ENCODE measurements around the gene CD36. TPM values are rescaled to one million over a fixed set of nuclear protein-coding genes. Genes with fewer than 3 reads are reported as not detected.

The CD36 gene
- total RNA-seq, 1 experiment from 2014 or later: 0.32 TPM

DNA sequence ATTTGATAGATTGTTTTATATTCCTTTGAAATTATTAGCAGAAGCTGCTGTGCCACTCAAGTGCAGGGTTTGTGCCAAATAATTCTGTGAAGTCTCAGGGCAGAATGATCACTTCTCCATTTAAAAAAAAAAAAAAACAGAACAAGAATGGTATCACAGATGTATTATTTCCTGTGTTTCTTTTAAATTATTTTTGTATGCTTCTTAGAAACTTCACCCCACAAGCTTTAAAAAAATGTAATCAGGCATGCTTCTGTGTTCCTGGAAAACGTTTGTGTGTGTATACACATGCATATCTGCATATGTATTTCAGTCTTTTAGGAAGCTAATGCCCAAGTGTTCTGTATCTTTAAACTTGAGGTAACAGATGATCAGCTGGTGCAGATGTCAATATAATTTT is 6.3 kb upstream of the CD36 start:
- POLR2A ChIA-PET: no interaction called here
- RAD21 ChIA-PET (ENCODE audit: low non-redundant PET in 1 of 2, low total read pairs in 2 of 2, uncharacterized antibody in 2 of 2, unreplicated experiment in 2 of 2): no interaction called here
- no peaks in the 10 kb centered on the region for H3K9me2 ChIP-seq (ENCODE audit: insufficient read depth)
- no peak overlapping the region for H3K4me2 ChIP-seq (ENCODE audit: low read length)
- H3K4me3 ChIP-seq (replicated peaks in 1 of 2; ENCODE audit: low read depth in 1 of 2, low read length in 2 of 2): no peak overlapping the region
- DNase-seq (ENCODE audit: low read depth, low spot score) (no peak), ATAC-seq (no peak)
- no peaks in the 10 kb centered on the region for H3K9me3 ChIP-seq (ENCODE audit: control insufficient read depth in 1 of 2, insufficient read depth in 1 of 2, low read depth in 1 of 2, low read length in 2 of 2)
- no peak overlapping the region for H3K27ac ChIP-seq (ENCODE audit: low read depth, low read length)
- H3K27me3 ChIP-seq (ENCODE audit: insufficient read depth, low read length): no peaks in the 10 kb centered on the region
- CTCF ChIA-PET: no interaction called here
- BruUV-seq (replicated peaks): no TSS peak
- H2AFZ ChIP-seq (ENCODE audit: low read depth, low read length, poor library complexity, severe bottlenecking): peak overlapping the region; percentile 65
- H3K4me1 ChIP-seq (ENCODE audit: control insufficient read depth in 1 of 2, insufficient read depth in 2 of 2, low read length in 2 of 2): no peaks in the 10 kb centered on the region
- no peaks in the 10 kb centered on the region for H3K36me3 ChIP-seq (ENCODE audit: control insufficient read depth in 1 of 2, insufficient read depth in 2 of 2, low read length in 2 of 2)
- H3K79me2 ChIP-seq (ENCODE audit: insufficient read depth, low read length): no peaks in the 10 kb centered on the region
- H3K9ac ChIP-seq (ENCODE audit: low read length): no peak overlapping the region
- no peak for TF ChIP-seq SP1 (IDR thresholded peaks at IDR 0.05; ENCODE audit: low read depth)
- no peak for TF ChIP-seq POLR2AphosphoS5 (IDR thresholded peaks at IDR 0.05; ENCODE audit: low read depth, low read length)
- no peak for TF ChIP-seq EGR1 (IDR thresholded peaks at IDR 0.05; ENCODE audit: low read depth)
- TF ChIP-seq, protein P1, sequence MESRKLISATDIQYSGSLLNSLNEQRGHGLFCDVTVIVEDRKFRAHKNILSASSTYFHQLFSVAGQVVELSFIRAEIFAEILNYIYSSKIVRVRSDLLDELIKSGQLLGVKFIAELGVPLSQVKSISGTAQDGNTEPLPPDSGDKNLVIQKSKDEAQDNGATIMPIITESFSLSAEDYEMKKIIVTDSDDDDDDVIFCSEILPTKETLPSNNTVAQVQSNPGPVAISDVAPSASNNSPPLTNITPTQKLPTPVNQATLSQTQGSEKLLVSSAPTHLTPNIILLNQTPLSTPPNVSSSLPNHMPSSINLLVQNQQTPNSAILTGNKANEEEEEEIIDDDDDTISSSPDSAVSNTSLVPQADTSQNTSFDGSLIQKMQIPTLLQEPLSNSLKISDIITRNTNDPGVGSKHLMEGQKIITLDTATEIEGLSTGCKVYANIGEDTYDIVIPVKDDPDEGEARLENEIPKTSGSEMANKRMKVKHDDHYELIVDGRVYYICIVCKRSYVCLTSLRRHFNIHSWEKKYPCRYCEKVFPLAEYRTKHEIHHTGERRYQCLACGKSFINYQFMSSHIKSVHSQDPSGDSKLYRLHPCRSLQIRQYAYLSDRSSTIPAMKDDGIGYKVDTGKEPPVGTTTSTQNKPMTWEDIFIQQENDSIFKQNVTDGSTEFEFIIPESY (IDR thresholded peaks at IDR 0.05; ENCODE audit: extremely low read depth, insufficient replicate concordance, low read length): no peak
- no peak for TF ChIP-seq ZFX (IDR thresholded peaks at IDR 0.05)
- TF ChIP-seq, protein P2, sequence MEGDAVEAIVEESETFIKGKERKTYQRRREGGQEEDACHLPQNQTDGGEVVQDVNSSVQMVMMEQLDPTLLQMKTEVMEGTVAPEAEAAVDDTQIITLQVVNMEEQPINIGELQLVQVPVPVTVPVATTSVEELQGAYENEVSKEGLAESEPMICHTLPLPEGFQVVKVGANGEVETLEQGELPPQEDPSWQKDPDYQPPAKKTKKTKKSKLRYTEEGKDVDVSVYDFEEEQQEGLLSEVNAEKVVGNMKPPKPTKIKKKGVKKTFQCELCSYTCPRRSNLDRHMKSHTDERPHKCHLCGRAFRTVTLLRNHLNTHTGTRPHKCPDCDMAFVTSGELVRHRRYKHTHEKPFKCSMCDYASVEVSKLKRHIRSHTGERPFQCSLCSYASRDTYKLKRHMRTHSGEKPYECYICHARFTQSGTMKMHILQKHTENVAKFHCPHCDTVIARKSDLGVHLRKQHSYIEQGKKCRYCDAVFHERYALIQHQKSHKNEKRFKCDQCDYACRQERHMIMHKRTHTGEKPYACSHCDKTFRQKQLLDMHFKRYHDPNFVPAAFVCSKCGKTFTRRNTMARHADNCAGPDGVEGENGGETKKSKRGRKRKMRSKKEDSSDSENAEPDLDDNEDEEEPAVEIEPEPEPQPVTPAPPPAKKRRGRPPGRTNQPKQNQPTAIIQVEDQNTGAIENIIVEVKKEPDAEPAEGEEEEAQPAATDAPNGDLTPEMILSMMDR (IDR thresholded peaks at IDR 0.05 in 2 of 3, conservative IDR thresholded peaks at IDR 0.05 in 1 of 3; ENCODE audit: borderline replicate concordance in 1 of 3, insufficient read depth in 1 of 3, low read depth in 2 of 3, low read length in 2 of 3): no peak
- TF ChIP-seq EZH2 (IDR thresholded peaks at IDR 0.05): no peak
- no peak for TF ChIP-seq ZNF274 (IDR thresholded peaks at IDR 0.05; ENCODE audit: low read depth, low read length)
- no peak for TF ChIP-seq ELF1 (IDR thresholded peaks at IDR 0.05; ENCODE audit: borderline replicate concordance, low read depth)
- no peak for TF ChIP-seq POLR2A (IDR thresholded peaks at IDR 0.05; ENCODE audit: borderline replicate concordance, extremely low read depth, insufficient read depth, insufficient read length)
- TF ChIP-seq RAD21 (IDR thresholded peaks at IDR 0.05; ENCODE audit: low read depth): no peak
- no peak for TF ChIP-seq TCF7L2 (IDR thresholded peaks at IDR 0.05; ENCODE audit: borderline replicate concordance, extremely low read depth, insufficient read depth, insufficient read length)
- no peak for TF ChIP-seq SRF (IDR thresholded peaks at IDR 0.05; ENCODE audit: low read depth)
- TF ChIP-seq FOSL1 (IDR thresholded peaks at IDR 0.05; ENCODE audit: low read depth): no peak
- no peak for TF ChIP-seq JUND (IDR thresholded peaks at IDR 0.05)
- H4K20me1 ChIP-seq (ENCODE audit: insufficient read depth): no peaks in the 10 kb centered on the region
- intact Hi-C loops (cut with micrococcal nuclease): no loop called here
